ENCODE results near the gene NCKAP5.

NCKAP5 gene

DNA sequence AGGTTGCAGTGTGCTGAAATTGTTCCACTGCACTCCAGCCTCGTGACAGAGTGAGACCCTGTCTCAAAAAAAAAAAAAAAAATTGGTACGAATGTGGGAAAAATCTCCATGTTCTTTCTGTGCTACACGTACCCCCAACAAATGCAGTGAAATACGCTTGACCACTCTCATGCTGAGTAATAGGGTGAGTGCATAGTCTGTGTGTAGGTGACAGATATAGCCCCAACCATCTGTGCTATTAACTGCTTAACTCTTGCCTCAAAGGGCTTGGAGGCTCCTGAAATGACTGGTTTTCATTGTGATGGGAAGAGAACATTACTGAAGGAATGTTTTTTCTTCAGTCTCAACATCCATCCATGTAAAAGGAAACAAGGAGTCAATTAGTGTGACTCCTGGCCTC is 913.9 kb downstream of the NCKAP5 start:
- no peak overlapping the region for H3K4me3 ChIP-seq (ENCODE audit: low read length in 2 of 2)
- H2AFZ ChIP-seq (ENCODE audit: low read length) = no peak overlapping the region
- H3K27ac ChIP-seq (replicated peaks; ENCODE audit: low read length) = no peak overlapping the region
- H2AK5ac ChIP-seq (ENCODE audit: low read depth, low read length) = no peak overlapping the region
- H2BK12ac ChIP-seq (ENCODE audit: low read length) = no peak overlapping the region
- no peak overlapping the region for H3K14ac ChIP-seq (ENCODE audit: low read length)
- H3K9ac ChIP-seq (ENCODE audit: low read depth, low read length, poor library complexity) = no peak overlapping the region
- H3K79me1 ChIP-seq (ENCODE audit: low read depth, low read length) = no peaks in the 10 kb centered on the region
- no peak overlapping the region for H2BK120ac ChIP-seq (ENCODE audit: low read depth, low read length)
- no peak overlapping the region for H4K8ac ChIP-seq (ENCODE audit: low read depth, low read length)
- H3K36me3 ChIP-seq (replicated peaks in 1 of 2; ENCODE audit: control insufficient read depth in 2 of 2, insufficient read depth in 2 of 2, low read length in 2 of 2) = peaks cover 0 to 31% of the 10 kb centered on the region in 2 donors
- H3K18ac ChIP-seq (ENCODE audit: low read length) = no peak overlapping the region
- H2BK15ac ChIP-seq (ENCODE audit: low read length) = no peak overlapping the region
- H3K4me1 ChIP-seq (ENCODE audit: control insufficient read depth in 2 of 2, insufficient read depth in 1 of 2, low read depth in 1 of 2, low read length in 2 of 2) = peaks cover 2 to 11% of the 10 kb centered on the region in 2 donors
- DNase-seq (ENCODE audit: low spot score) = no peak
- WGBS, 2 donors (ENCODE audit: extremely low coverage in 2 of 2, insufficient read length in 2 of 2, insufficient replicate concordance in 1 of 2) = no CpG with 5 or more reads among the region's 4 CpGs
- no peak overlapping the region for H3K23ac ChIP-seq (ENCODE audit: low read depth, low read length, poor library complexity)
- H3K4me2 ChIP-seq (ENCODE audit: insufficient read depth, low read length, poor library complexity, severe bottlenecking) = no peak overlapping the region
- no peaks in the 10 kb centered on the region for H3K27me3 ChIP-seq (ENCODE audit: control insufficient read depth in 3 of 3, insufficient read depth in 3 of 3, low read depth in 1 of 3, low read length in 3 of 3)
- no peak overlapping the region for H4K91ac ChIP-seq (ENCODE audit: low read depth, low read length, poor library complexity)
- H2BK5ac ChIP-seq (ENCODE audit: low read length) = no peak overlapping the region
- no peak overlapping the region for H3K4ac ChIP-seq (ENCODE audit: low read length)
- H3K9me3 ChIP-seq (replicated peaks in 1 of 2; ENCODE audit: control insufficient read depth in 2 of 2, insufficient read depth in 1 of 2, low read depth in 1 of 2, low read length in 2 of 2) = no peaks in the 10 kb centered on the region

DNA sequence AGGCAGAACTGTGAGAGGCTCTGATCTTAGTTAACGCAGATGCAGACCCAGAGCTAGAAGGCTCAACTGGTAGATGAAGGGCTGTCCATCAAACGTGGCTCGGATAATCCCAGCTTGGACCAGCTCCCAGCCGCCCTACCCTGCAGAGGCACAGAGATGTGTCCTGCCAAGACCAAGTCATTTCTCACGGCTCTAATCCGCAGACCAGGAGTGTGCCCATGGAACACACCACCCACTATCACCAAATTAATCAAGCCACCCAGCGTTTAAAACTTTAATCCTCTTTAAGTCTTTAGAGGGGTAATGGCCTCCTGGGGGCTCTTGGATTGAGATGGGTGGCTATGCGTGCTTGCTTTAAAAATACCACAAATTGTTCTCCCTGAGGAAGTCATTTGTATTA is 915.8 kb downstream of the NCKAP5 start:
- Histone ChIP-seq H2BK120ac (ENCODE audit: low read depth, low read length) (no peak overlapping the region), H2AFZ (ENCODE audit: low read length) (no peak overlapping the region), H3K4me1 (ENCODE audit: control insufficient read depth in 2 of 2, insufficient read depth in 1 of 2, low read depth in 1 of 2, low read length in 2 of 2) (peaks cover 2 to 11% of the 10 kb centered on the region in 2 donors), H3K23ac (ENCODE audit: low read depth, low read length, poor library complexity) (no peak overlapping the region), H2AK5ac (ENCODE audit: low read depth, low read length) (no peak overlapping the region), H2BK15ac (ENCODE audit: low read length) (no peak overlapping the region), H3K27me3 (ENCODE audit: control insufficient read depth in 3 of 3, insufficient read depth in 3 of 3, low read depth in 1 of 3, low read length in 3 of 3) (no peaks in the 10 kb centered on the region), H4K8ac (ENCODE audit: low read depth, low read length) (no peak overlapping the region), H4K91ac (ENCODE audit: low read depth, low read length, poor library complexity) (no peak overlapping the region), H2BK12ac (ENCODE audit: low read length) (no peak overlapping the region), H2BK5ac (ENCODE audit: low read length) (no peak overlapping the region), H3K4me2 (ENCODE audit: insufficient read depth, low read length, poor library complexity, severe bottlenecking) (no peak overlapping the region), H3K9ac (ENCODE audit: low read depth, low read length, poor library complexity) (no peak overlapping the region), H3K4me3 (ENCODE audit: low read length in 2 of 2) (no peak overlapping the region), H3K27ac (replicated peaks; ENCODE audit: low read length) (no peak overlapping the region), H3K4ac (ENCODE audit: low read length) (no peak overlapping the region), H3K36me3 (replicated peaks in 1 of 2; ENCODE audit: control insufficient read depth in 2 of 2, insufficient read depth in 2 of 2, low read length in 2 of 2) (peaks cover 0 to 12% of the 10 kb centered on the region in 2 donors), H3K9me3 (replicated peaks in 1 of 2; ENCODE audit: control insufficient read depth in 2 of 2, insufficient read depth in 1 of 2, low read depth in 1 of 2, low read length in 2 of 2) (no peaks in the 10 kb centered on the region), H3K79me1 (ENCODE audit: low read depth, low read length) (no peaks in the 10 kb centered on the region), H3K18ac (ENCODE audit: low read length) (no peak overlapping the region), H3K14ac (ENCODE audit: low read length) (no peak overlapping the region)
- no CpG with 5 or more reads among the region's 8 CpGs for WGBS, 2 donors (ENCODE audit: extremely low coverage in 2 of 2, insufficient read length in 2 of 2, insufficient replicate concordance in 1 of 2)
- DNase-seq (ENCODE audit: low spot score) = no peak

DNA sequence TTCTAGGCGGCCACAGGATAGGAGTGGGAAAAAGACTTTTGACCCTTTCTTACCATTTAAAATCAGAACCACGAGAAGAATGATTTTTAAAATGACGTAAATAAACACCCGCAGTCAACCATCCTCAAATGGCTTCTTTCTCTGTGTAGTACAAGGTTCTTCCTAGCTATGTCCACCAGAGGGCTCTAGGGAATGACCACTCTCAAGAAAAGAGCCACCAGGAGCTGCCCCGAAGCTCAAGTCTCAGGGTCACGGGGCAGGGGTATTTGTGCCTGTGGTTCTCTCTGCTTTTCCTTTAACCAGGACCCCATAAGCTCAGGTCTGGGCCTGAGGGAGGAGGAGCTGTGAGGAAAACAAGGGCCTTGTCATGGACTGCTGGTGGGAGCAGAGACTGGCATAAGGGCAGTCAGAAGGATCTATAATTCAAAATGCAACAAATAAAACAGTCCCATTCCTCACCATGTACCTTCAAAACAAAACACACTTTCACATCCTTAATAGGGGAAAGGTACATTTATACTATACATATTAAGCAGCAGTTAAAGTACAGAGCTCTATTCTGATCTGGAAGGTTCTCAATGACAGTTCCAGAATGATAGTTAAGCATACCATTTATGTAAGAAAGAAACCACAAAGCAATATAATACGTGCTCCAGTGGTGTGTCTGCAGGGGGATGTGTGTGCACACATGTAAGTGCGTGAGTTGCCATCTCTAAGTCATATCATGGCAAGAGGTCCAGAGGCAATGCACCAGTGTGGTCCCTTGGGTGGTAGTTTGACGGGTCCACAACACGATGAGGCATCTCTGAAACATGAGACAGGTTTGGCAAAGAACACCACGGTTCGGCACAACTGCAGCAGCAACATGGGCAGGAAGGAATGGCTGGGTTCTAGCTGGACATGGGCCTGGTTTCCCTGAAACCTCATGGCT is 916.9 kb downstream of the NCKAP5 start:
- no peak for DNase-seq (ENCODE audit: low spot score)
- H3K27ac ChIP-seq (replicated peaks; ENCODE audit: low read length) = no peak overlapping the region
- H3K4me2 ChIP-seq (ENCODE audit: insufficient read depth, low read length, poor library complexity, severe bottlenecking) = no peak overlapping the region
- H3K23ac ChIP-seq (ENCODE audit: low read depth, low read length, poor library complexity) = no peak overlapping the region
- no peak overlapping the region for H2BK120ac ChIP-seq (ENCODE audit: low read depth, low read length)
- H3K18ac ChIP-seq (ENCODE audit: low read length) = no peak overlapping the region
- no CpG with 5 or more reads among the region's 12 CpGs for WGBS, 2 donors (ENCODE audit: extremely low coverage in 2 of 2, insufficient read length in 2 of 2, insufficient replicate concordance in 1 of 2)
- no peak overlapping the region for H3K4me3 ChIP-seq (ENCODE audit: low read length in 2 of 2)
- H2BK5ac ChIP-seq (ENCODE audit: low read length) = no peak overlapping the region
- no peak overlapping the region for H3K14ac ChIP-seq (ENCODE audit: low read length)
- no peaks in the 10 kb centered on the region for H3K27me3 ChIP-seq (ENCODE audit: control insufficient read depth in 3 of 3, insufficient read depth in 3 of 3, low read depth in 1 of 3, low read length in 3 of 3)
- H3K9me3 ChIP-seq (replicated peaks in 1 of 2; ENCODE audit: control insufficient read depth in 2 of 2, insufficient read depth in 1 of 2, low read depth in 1 of 2, low read length in 2 of 2) = no peaks in the 10 kb centered on the region
- no peak overlapping the region for H3K4ac ChIP-seq (ENCODE audit: low read length)
- no peak overlapping the region for H2BK12ac ChIP-seq (ENCODE audit: low read length)
- peaks cover 2 to 9% of the 10 kb centered on the region in 2 donors for H3K4me1 ChIP-seq (ENCODE audit: control insufficient read depth in 2 of 2, insufficient read depth in 1 of 2, low read depth in 1 of 2, low read length in 2 of 2)
- no peak overlapping the region for H2BK15ac ChIP-seq (ENCODE audit: low read length)
- no peak overlapping the region for H4K8ac ChIP-seq (ENCODE audit: low read depth, low read length)
- H4K91ac ChIP-seq (ENCODE audit: low read depth, low read length, poor library complexity) = no peak overlapping the region
- H2AFZ ChIP-seq (ENCODE audit: low read length) = no peak overlapping the region
- H3K79me1 ChIP-seq (ENCODE audit: low read depth, low read length) = no peaks in the 10 kb centered on the region
- H2AK5ac ChIP-seq (ENCODE audit: low read depth, low read length) = no peak overlapping the region
- peaks cover 0 to 11% of the 10 kb centered on the region in 2 donors for H3K36me3 ChIP-seq (replicated peaks in 1 of 2; ENCODE audit: control insufficient read depth in 2 of 2, insufficient read depth in 2 of 2, low read length in 2 of 2)
- H3K9ac ChIP-seq (ENCODE audit: low read depth, low read length, poor library complexity) = no peak overlapping the region

DNA sequence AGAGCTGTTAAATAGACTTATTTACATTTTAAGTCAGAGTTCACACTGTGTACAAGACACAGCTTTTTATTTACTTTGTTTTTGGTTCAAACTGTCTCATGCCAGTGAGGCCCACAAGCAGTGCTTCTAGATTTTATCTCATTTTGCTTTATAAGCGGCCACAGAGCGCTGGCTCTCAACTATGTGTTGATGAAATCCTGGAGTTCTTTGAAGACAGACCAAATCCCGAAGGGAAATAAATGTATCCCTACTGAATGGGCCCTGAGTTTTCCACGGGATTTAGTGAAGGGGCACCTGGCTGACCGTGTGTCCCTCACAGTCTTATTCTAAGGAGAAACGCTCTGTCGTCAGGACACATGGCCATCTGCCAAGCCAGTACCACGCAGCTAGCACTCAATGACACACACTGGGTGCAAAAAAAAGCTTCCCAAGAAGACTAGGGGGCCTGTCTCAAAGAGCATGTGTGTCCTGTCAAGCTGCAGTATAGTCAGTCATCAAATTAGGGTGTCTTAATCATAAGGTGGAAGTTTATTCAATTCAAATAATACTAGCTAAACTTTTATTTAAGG is 921.6 kb downstream of the NCKAP5 start:
- Histone ChIP-seq H4K8ac (ENCODE audit: low read depth, low read length) (no peak overlapping the region), H2BK120ac (ENCODE audit: low read depth, low read length) (no peak overlapping the region), H3K9ac (ENCODE audit: low read depth, low read length, poor library complexity) (no peak overlapping the region), H2BK5ac (ENCODE audit: low read length) (no peak overlapping the region), H3K23ac (ENCODE audit: low read depth, low read length, poor library complexity) (no peak overlapping the region), H3K79me1 (ENCODE audit: low read depth, low read length) (no peaks in the 10 kb centered on the region), H3K27ac (replicated peaks; ENCODE audit: low read length) (no peak overlapping the region), H3K27me3 (ENCODE audit: control insufficient read depth in 3 of 3, insufficient read depth in 3 of 3, low read depth in 1 of 3, low read length in 3 of 3) (no peaks in the 10 kb centered on the region), H3K14ac (ENCODE audit: low read length) (no peak overlapping the region), H3K4ac (ENCODE audit: low read length) (no peak overlapping the region), H3K4me2 (ENCODE audit: insufficient read depth, low read length, poor library complexity, severe bottlenecking) (no peak overlapping the region), H3K4me1 (ENCODE audit: control insufficient read depth in 2 of 2, insufficient read depth in 1 of 2, low read depth in 1 of 2, low read length in 2 of 2) (peaks cover 12 to 21% of the 10 kb centered on the region in 2 donors), H2AFZ (ENCODE audit: low read length) (no peak overlapping the region), H3K36me3 (replicated peaks in 1 of 2; ENCODE audit: control insufficient read depth in 2 of 2, insufficient read depth in 2 of 2, low read length in 2 of 2) (peaks cover 0 to 33% of the 10 kb centered on the region in 2 donors), H3K9me3 (replicated peaks in 1 of 2; ENCODE audit: control insufficient read depth in 2 of 2, insufficient read depth in 1 of 2, low read depth in 1 of 2, low read length in 2 of 2) (peaks cover 0 to 4% of the 10 kb centered on the region in 2 donors), H2BK12ac (ENCODE audit: low read length) (no peak overlapping the region), H3K4me3 (ENCODE audit: low read length in 2 of 2) (no peak overlapping the region), H3K18ac (ENCODE audit: low read length) (no peak overlapping the region), H2BK15ac (ENCODE audit: low read length) (no peak overlapping the region), H4K91ac (ENCODE audit: low read depth, low read length, poor library complexity) (no peak overlapping the region), H2AK5ac (ENCODE audit: low read depth, low read length) (no peak overlapping the region)
- WGBS, 2 donors (ENCODE audit: extremely low coverage in 2 of 2, insufficient read length in 2 of 2, insufficient replicate concordance in 1 of 2) = no CpG with 5 or more reads among the region's 8 CpGs
- DNase-seq (ENCODE audit: low spot score) = no peak
